Right atrium auricular region (tissue), 2 donors: ENCODE measurements around the gene RAMACL. TPM values are rescaled to one million over a fixed set of nuclear protein-coding genes. Genes with fewer than 3 reads are reported as not detected.

ENCODE experiments used
- DNase-seq: peaks from one replicate; pipeline ENCODE4 v3.0.0-alpha.2; 2019; ENCODE audit warnings: low spot score
- H3K27ac ChIP-seq, 2 donors: fragments of 200-600 bp; sonication (generic); 1 replicate in 1 of 2; 2 replicates in 1 of 2; pipeline ENCODE4 v1.5.1; 2016 to 2019
- H3K27me3 ChIP-seq, 2 donors: fragments of 200-600 bp; sonication (generic); one replicate each; pipeline versions ENCODE4 v1.5.1 to v1.6.0; 2017 to 2019
- H3K36me3 ChIP-seq: fragments of 200-600 bp; sonication (generic); one replicate; pipeline ENCODE4 v1.5.1; 2016
- H3K4me1 ChIP-seq, 2 donors: fragments of 200-600 bp; sonication (generic); one replicate each; pipeline versions ENCODE4 v1.5.1 to v1.6.0; 2017 to 2019
- H3K4me3 ChIP-seq, 2 donors: fragments of 200-600 bp; sonication (generic); 1 replicate in 1 of 2; 2 replicates in 1 of 2; pipeline ENCODE4 v1.5.1; 2017 to 2019; ENCODE audit warnings: mild to moderate bottlenecking in 1 of 2, moderate library complexity in 1 of 2
- H3K9me3 ChIP-seq, 2 donors: fragments of 200-600 bp; sonication (generic); one replicate each; pipeline ENCODE4 v1.5.1; 2019
- total RNA-seq, 2 donors: library from RNA; depleted of rRNA; stranded (reverse); fragments of >200 nt; gene quantifications; one replicate each; pipeline ENCODE4 v1.1.0, GENCODE V29; 2016
- TF ChIP-seq, protein P1 (sequence below), 2 donors: fragments of 200-600 bp; sonication (generic); IDR thresholded peaks; one replicate each; pipeline ENCODE4 v1.5.1; 2019; ENCODE audit warnings: antibody characterized with exemption in 2 of 2

Gene RAMACL
- total RNA-seq, 2 donors from 2014 or later: 0.20 to 0.52 TPM

DNA sequence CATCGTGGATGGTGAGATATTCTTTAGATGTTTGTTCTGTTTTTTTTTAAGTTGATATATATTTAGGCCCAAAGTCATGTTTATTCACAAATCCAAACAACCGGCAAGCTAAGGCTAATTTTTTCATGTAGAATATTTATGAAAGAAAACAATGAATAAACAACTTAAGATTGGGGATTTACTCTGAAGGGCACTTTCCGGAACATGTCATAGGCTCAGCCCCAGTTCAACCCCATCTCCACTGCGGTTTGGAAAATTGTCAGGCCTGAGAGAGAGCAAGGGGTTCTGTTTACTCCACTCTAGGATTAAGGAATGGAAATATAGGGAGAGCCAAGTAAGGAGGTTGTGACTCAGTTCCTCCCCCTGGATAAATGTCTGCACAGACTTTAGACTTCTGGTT, 22.3 kb upstream of the RAMACL start:
- Histone ChIP-seq H3K27me3 (no peaks in the 10 kb centered on the region), H3K4me3 (no peak overlapping the region), H3K27ac (no peak overlapping the region), H3K9me3 (no peaks in the 10 kb centered on the region), H3K36me3 (no peaks in the 10 kb centered on the region), H3K4me1 (peaks cover 0 to 23% of the 10 kb centered on the region in 2 donors)
- TF ChIP-seq, protein P1, sequence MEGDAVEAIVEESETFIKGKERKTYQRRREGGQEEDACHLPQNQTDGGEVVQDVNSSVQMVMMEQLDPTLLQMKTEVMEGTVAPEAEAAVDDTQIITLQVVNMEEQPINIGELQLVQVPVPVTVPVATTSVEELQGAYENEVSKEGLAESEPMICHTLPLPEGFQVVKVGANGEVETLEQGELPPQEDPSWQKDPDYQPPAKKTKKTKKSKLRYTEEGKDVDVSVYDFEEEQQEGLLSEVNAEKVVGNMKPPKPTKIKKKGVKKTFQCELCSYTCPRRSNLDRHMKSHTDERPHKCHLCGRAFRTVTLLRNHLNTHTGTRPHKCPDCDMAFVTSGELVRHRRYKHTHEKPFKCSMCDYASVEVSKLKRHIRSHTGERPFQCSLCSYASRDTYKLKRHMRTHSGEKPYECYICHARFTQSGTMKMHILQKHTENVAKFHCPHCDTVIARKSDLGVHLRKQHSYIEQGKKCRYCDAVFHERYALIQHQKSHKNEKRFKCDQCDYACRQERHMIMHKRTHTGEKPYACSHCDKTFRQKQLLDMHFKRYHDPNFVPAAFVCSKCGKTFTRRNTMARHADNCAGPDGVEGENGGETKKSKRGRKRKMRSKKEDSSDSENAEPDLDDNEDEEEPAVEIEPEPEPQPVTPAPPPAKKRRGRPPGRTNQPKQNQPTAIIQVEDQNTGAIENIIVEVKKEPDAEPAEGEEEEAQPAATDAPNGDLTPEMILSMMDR (IDR thresholded peaks at IDR 0.05): no peak
- DNase-seq: no peak

DNA sequence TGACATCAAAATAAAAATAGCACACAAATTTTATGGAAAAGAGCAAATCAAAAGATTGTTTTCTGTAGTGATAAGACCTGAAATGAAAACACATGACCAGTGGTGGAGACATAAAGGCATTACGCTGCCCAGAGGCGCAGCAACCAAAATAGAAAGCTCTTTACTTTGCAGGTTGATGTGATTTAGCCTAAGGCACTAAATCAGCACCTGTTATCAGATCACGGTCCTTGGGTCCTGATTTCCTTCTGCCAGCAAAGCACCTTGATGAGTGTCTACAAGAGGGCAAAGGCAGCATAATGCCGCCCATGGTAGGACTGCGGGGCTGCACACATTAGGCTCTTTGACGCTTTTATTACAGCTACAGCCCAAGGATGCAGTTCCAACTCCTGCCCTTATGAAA, 19.3 kb upstream of the RAMACL start:
- DNase-seq: peak; percentile 28
- H3K27me3 ChIP-seq: no peaks in the 10 kb centered on the region

GRCh38 chr6:166604911-166605310, 18.4 kb upstream of the RAMACL start:
- no peaks in the 10 kb centered on the region for H3K9me3 ChIP-seq
- H3K4me3 ChIP-seq: no peak overlapping the region
- TF ChIP-seq, protein P1 (IDR thresholded peaks at IDR 0.05): no peak
- H3K4me1 ChIP-seq: no peaks in the 10 kb centered on the region
- peak; percentile 48 for DNase-seq
- no peaks in the 10 kb centered on the region for H3K27me3 ChIP-seq
- H3K36me3 ChIP-seq: no peaks in the 10 kb centered on the region
- H3K27ac ChIP-seq: no peak overlapping the region

More for the DNA sequence above, 19.3 kb upstream of the RAMACL start:
- H3K4me3 ChIP-seq: no peak overlapping the region
- H3K9me3 ChIP-seq: no peaks in the 10 kb centered on the region
- no peaks in the 10 kb centered on the region for H3K36me3 ChIP-seq
- TF ChIP-seq, protein P1 (IDR thresholded peaks at IDR 0.05): no peak
- H3K4me1 ChIP-seq: no peaks in the 10 kb centered on the region
- no peak overlapping the region for H3K27ac ChIP-seq

DNA sequence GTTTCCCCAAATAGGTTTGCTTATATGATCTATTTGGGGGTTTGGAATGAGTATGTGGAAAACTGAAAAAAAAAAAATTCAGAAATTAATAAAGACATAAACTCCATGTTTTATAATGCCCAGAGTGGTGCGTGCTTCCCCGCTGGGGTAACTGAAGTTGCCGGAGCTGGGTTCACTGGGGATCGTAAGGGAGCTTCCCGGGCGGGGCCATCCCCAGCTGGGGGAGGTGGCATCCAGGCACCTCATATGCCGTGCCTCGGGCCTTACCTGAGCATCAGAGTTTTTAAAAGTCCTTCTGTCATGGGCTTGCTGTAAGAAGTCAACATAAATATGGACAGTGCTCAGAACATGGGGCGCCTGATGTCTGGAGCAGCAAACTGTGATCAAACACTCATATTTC, 17.9 kb upstream of the RAMACL start:
- H3K27ac ChIP-seq: no peak overlapping the region
- no peak for DNase-seq
- TF ChIP-seq, protein P1 (IDR thresholded peaks at IDR 0.05): no peak
- no peaks in the 10 kb centered on the region for H3K27me3 ChIP-seq
- H3K9me3 ChIP-seq: no peaks in the 10 kb centered on the region
- no peak overlapping the region for H3K4me3 ChIP-seq
- peaks cover 0 to 5% of the 10 kb centered on the region in 2 donors for H3K4me1 ChIP-seq
- no peaks in the 10 kb centered on the region for H3K36me3 ChIP-seq

DNA sequence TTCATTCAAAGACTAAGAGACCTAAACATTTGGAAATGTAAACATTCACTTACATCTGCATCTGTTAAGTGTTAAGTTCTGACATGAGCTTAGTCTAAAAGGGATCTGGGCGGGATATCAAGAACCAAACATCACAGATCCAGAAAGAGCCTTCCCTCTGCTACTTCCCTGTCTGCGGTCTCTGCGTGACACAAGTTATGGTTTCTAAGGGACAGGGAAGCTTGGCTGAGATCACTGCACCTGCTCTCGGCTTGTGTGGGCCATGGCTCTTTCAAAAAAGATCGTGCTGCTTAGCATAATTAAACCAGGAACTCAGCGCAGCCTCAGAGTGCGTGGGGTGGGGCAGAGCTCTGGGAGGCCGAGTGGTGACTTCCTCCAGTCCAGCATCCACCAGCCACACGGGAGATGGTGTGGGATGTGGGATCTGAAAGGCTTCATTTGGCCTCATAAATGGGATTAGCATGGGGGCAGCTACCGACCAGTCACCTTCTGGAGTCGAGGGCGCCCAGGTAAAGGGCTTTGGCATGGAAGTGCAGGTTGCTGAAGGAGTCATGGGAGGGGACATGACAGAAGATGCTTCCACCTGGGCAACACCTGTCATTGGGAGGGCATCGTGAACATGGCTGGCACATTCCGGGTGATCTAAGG, 16.7 kb upstream of the RAMACL start:
- Histone ChIP-seq H3K9me3 (no peaks in the 10 kb centered on the region), H3K27me3 (no peaks in the 10 kb centered on the region), H3K4me1 (peaks cover 0 to 17% of the 10 kb centered on the region in 2 donors), H3K4me3 (no peak overlapping the region), H3K27ac (no peak overlapping the region), H3K36me3 (no peaks in the 10 kb centered on the region)
- TF ChIP-seq, protein P1 (IDR thresholded peaks at IDR 0.05): no peak
- DNase-seq: no peak

- TF ChIP-seq, protein P1 (IDR thresholded peaks at IDR 0.05): no peak
- H3K4me3 ChIP-seq: no peak overlapping the region
- no peaks in the 10 kb centered on the region for H3K27me3 ChIP-seq
Measured at GRCh38 chr6:166601956-166602355, 15.5 kb upstream of the RAMACL start.

More at GRCh38 chr6:166601956-166602355, 15.5 kb upstream of the RAMACL start:
- H3K36me3 ChIP-seq: no peaks in the 10 kb centered on the region
- no peak overlapping the region for H3K27ac ChIP-seq
- peaks cover 0 to 24% of the 10 kb centered on the region in 2 donors for H3K4me1 ChIP-seq
- no peak for DNase-seq
- H3K9me3 ChIP-seq: no peaks in the 10 kb centered on the region
